GF-D8 (cell line): ENCODE results near the gene SLC35F4.

ENCODE experiments used
- DNase-seq: peaks from one replicate; lab custom pipeline; 2025; lab: John Stamatoyannopoulos, UW

Gene SLC35F4

DNA sequence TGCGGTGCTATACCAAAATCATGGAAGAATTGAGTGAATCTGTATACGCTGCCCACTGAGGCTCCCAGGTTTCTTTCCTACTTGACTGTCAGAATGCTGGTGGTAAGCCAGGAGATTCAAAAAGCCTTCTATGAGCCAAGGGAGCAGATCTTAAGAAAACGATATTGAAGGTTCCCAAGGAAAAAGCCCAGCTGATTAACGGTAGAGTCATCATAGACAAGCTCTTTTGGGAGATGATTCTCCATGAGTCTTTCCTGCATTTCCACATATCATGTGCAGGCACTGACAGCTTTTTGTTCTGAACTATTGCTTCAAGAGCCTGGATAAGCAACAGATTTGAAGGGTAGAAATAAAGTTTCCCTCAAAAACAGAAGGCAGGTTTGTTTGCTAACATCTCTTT lies 17.5 kb downstream of the SLC35F4 start:
- no peak for DNase-seq

DNA sequence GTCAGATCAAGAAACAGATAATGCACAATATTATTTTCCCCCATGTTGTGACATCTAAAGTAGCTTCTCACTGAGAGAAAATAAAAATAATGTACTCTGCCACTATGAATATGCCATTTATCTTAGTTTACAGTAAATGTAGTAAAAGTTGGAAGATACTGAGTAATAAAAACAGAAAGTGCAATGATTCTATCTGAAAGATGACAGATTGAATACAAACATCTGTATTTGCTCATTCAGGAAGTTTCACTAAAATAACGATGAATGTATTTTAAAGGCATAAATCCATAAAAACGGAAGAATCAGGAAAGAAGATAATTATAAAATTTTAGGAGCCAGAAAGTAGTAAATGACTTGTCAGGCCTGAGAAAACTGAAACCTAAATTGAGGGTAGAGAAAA lies 18.2 kb downstream of the SLC35F4 start:
- DNase-seq: no peak

DNA sequence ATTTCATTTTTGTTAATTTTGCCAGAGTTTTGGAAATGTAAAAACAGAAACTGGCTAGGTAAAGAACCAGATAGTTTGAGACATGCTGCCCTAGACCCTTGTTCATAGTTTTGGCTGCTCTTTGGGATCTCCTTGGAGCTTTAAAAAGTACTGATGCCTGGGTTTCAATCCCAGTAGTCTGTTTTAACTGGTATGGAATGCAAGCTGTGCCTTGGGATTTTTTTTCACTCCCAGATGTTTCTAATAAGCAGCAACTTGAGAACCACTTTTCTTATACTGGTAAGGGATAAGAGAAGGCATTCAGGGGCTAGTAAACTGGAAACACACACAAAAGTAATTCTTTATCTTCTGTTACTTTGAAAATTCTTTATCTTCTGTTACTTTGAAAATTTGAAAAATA lies 18.8 kb downstream of the SLC35F4 start:
- DNase-seq: no peak

DNA sequence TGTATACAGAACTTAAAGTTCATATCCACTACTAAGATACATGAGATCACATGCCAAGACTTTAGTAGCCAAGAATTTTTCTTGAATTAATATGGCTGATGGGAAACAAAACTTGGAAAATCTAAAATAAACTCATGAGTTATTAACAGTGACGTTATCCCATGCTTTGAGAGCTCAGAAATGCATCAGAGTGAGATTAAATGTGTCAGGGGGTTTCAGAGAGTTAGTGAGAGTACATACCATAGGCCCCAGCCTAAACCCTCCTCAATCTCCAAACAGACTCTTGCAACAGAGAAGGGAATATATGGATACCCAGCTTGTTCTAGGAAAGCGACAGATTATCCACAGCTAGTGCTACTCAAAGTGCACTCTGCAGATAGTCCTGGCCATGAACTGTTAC lies 19.3 kb downstream of the SLC35F4 start:
- no peak for DNase-seq

DNA sequence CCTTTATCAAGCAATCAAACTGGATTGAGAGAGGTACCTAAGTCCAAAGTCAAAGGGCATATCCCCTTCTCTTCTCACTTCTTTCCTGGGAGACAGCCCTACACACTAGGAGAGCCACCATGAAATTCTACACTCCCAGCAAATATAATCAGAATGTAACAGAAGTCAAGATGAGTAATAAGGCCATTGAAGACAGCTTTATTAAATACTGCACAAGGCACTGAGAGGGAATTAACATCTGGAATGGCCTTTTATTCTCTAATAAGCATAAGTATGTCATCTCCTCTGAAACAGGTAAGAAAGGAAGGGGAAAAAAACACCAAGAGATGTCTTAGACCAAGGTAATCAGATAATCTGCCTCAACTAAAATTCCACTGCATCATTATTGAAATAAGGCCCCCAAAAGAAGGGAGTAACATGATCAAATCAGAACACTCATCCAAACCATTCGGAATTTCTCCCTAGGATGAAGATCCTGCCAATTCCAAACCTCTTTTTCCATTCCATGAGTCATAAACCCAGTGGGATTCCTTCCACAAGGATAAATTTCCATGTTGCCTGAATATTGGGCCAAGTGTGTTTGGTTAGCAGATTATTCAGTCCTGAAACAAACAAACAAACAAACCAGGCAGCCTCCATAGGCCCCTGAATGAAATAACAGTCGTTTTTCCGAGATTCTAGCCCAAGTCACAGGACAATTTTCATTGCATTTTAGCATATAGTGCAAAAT lies 19.9 kb downstream of the SLC35F4 start:
- DNase-seq: no peak

DNA sequence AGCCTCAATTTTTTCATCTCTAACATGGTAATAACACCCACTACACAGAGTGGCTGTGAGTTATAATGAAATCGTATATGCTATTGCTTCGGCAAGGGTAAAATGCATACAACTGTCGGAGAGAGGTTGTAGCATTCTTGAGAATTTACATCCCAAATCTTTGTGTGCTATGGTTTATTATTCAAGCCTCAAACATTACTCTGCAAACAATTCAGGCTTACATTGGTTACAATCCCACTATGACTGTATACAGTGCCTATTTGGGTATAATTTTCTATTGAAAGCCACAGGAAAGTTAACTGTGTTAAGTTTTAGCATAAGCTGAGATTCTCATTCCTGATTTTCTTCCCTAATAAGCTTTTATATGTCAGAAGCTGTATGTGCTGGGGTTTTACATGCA lies 20.6 kb downstream of the SLC35F4 start:
- no peak for DNase-seq

DNA sequence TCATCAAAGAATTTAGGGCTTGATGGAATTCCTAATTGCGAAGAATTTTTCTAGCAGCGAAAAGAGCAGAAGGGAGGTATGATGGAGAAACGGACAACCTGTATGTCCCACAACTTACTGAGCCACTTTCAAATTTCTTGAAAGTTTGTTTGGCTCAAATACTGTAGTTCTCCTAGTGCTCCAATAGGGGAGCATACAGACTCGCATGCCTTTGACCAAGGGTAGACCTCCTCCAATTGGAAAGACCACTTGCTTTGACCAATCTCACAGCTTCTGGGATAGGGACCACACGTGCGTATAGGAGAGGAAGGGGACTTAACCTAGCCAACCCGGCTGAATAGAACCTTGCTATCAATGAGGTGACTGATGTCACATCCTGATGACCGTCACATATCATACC lies 28.6 kb downstream of the SLC35F4 start:
- no peak for DNase-seq

DNA sequence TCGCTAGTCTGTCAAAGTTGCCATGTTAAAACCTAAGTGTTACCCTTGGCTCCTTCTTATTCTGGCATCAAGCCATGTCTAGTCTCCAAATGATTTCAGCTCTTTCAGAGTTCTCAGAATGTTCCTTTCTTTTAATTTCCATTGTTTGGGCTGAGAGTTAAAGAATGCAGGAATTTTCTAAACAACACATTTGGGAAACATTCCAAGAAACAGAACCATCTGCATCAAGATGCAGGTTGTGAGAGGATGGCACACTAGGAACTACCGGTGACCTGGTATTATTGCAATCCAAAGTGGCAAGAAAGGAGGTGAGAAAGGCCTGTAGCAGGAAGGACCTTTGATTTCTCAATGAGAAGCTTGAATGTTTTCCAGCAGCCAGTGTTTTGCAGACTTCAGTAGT lies 30.1 kb downstream of the SLC35F4 start:
- DNase-seq: no peak

DNA sequence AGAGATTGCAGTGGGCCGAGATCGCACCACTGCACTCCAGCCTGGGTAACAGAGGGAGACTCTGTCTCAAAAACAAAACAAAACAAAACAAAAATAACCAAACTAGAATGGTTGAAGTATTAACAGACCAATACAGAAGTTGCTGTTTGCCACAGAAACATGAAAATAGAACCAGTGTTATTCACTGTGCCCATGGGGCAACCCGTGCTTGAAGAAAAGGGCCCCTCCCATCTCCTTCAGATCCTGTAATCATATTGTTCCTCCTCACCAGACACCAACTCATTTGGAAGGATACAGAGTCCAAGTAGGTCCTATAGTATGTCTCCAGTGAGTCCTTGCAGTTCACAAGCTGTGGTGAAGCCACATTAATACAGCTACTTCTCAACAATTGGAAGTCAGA lies 30.9 kb downstream of the SLC35F4 start:
- no peak for DNase-seq

DNA sequence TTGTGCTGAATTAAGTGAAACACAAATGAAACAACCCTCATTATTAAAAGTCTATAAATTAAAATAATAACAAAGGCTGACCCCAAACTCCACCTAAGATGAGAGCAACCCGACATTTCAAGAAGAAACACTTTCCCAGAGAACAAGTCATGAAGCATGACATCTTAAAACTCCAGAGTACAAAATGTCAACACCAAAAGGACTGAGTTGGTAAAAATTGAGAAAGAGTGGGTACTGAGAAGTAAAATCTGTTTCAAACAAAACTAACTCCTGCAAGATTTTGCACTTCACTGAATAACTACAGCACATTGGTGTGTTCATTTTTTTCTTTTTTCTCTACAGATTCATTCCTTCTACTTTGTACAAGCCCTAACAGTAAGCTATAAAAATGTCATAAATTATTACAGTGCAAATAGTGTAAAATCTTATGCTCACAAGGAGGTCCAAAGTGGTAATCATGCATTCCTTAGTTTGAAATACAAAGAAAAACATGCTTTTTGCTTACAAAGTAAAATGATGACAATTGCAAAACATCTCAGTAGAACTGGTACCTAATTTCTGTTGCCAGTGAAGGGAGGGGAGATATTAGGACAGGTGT lies 31.8 kb downstream of the SLC35F4 start:
- no peak for DNase-seq

DNA sequence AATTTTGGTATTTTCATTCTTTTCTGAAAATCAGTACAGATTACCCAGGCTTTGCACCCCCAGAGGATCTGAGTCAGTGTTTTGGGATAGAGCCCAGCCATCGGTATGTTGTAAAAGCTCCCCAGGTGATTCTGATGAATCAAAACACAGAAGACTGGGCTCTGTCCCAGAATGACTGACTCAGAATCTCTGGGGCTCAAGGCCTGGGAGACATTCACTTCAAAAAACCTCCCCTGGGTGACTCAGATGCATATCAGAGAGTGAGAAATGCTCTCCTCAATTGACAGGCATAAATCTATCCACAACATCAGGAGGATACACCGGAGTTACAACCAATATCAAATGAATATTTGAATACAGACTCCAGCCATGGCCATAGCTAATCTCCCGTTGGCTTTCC lies 32.6 kb downstream of the SLC35F4 start:
- DNase-seq: no peak

DNA sequence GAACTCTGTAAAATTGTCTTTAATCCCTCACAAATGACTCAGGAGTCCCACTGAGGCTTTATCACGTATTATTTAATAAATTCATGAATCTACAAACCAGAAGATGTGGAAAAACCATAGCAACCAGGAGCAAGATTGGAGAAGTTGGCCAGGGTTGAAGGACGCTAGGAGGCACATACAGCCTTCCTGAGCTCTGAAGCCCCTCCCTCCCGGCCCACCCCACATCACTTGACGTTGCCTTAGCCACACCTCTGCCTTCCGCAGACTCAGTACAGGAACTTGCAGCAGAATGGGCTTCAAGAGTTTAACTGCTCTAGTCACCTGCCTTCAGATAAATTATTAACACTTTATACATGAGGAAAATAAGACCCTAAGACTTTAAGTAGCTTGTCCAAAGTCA lies 33.9 kb downstream of the SLC35F4 start:
- DNase-seq: no peak

DNA sequence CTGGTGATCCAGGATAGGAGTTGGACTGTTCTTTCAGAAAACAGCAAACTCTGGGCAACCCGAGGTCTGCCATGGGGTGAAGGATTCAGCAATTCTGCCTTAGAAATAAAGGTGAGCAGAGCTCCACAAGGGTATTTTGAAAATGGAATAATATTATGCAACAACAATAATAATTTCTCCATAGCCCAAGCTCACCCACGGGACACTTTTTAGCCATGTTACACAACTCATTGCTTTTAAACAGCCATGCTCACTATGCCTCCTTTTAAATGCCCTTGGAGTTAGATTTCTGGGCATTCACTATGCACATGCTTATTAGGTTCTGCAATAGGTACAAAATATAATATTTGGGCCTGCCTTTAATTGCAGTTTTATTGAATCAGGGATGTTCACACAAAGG lies 37.2 kb downstream of the SLC35F4 start:
- no peak for DNase-seq

DNA sequence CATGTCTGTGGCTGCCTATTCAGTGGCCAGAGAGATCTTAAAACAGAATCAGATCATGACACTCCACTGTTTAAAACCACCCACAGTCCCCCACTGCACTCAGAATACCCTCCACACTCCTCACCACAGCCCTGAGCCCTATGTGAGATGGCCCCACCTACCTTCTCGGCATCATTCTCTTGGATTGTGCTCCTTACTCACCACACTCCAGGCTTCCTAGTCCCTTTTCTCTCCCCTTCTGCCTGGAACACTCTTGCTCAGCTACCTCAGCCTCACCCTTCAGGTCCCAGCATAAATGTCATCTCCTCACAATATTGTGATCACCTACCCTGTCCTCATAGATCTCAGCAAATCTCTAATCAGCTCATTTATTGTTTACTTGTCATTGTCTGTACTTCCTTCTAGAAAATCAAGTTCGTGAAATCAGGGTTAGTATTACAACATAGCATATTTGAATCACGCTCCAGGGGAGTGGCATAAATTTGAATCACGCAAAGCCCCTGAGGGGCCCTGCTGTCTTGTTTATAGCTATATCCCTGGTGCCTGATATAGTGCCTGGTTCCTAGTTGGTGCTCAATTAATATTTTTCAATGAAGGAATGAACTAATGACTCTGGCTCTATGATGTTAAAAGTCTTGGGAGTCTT lies 42.8 kb downstream of the SLC35F4 start:
- no peak for DNase-seq

DNA sequence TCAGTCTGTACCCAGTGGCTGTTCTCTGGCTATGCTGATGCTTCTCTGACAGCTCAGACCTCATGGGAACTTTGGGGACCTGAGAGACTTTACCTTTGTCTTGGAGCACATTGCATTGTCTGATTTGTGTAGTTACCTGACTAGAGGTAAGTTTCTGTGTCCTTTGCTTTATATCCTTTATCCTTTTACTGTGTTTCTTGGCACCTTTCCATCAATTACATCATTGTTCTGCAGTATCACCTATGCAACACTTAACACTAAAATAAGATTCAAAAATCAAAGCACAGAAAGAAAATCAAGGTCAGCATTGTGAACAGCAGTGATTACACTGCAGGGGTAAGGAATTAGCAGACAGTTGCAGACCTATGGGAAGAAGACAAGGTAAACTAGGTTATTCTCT lies 43.8 kb downstream of the SLC35F4 start:
- DNase-seq: no peak

DNA sequence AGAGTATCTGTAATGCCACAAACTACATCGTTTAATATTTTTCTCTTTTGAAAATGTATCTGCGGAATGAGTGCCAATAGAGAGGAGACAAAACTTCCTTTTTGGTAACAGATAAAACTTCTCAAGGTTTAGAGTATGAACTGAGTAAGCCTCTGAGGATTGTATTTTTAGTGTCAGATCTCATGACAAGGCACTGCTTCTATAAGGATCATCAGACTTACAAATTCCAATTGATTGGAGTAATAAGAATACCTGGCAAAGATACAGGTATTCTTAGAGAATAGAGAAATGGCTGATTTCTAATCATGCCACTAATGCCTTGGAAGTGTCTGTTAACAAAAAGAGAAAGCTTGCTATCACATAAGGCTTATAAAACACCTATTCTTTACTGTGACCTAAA lies 45.3 kb downstream of the SLC35F4 start:
- DNase-seq: no peak

DNA sequence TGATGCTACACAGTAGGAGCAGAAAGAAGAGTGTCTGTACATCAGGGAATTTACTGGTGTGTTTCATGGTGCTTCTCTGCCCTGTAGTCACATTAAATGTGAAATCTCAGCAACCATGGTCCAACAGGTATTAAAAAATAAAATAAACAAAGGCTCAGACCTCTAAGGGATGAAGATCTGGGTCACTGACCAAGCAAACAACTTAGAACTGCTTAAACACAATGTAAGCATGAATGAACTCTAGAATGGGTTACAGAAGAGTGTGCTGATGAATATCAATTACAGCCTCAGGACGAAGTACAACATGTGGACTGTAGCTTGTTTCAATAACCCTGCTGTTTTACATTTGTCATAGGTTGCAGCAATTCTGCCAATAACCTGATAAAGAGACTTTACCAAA lies 47.4 kb downstream of the SLC35F4 start:
- DNase-seq: no peak

DNA sequence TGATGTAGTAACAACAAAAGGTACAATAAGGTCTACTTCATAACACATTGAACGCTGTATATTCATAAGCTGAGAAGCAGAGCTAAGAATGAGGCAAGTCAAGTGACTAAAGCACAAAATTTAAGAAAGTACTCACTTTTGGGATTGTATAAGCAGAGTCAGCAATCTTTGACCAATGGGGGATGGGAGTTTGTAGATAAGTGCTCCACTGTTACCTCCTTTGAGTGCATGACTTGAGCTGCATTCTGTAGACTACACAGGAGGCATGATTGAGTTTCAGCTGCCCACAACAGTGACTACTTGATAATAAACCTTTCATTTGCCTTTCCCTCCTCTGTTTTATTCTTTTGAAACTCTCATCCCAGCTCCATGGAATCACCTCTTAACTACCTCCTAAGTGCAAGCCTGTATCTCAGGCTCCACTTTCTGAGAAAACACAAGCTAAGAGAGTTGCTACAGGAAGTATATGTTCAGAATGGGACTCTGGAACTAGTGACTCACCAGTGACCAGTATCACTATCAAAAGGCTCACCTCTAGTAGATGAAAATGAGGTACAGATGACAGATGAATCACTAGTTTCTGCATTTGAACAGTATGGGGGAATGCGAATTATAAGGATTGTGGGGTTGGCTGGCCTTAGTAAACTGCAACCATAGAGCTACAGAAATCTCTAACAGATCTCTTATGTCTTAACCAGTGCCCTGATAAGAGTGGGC lies 49.2 kb downstream of the SLC35F4 start:
- DNase-seq: no peak

DNA sequence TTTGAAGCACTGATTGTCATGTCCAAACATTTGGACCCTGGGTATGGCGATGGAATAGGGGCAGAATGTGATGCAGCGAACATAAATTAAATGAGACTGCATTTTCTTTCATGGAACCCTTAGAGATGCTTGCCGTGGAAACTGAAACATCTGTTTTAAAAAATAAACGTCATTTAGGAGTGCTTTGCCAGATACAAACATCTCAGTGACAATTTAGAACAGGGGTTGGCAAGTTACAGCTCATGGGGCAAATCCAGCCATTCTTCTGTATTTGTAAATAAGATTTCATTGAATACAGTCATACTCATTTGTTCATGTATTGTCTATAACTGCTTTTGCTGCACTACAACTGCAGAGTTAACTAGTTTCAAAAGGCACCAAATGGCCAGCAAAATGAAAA lies 51.2 kb downstream of the SLC35F4 start:
- no peak for DNase-seq

DNA sequence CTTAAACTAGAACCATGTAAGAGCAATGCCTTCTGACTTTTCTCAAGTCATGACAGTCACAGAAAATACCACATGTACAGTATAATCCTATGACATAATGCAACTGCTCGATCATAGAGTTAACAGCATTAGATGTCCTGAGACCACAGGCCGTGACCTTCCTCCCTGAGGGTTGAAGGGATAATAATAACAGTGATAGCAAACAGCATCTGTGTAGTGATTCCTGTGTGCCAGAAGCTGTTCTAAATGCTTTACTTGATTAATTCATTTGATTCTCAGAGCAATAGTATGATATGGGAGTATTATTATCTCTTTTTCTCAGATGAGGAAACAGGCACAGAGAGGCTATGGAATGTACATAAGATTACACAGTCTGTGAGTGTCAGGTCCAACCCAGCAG lies 53.2 kb downstream of the SLC35F4 start:
- no peak for DNase-seq

DNA sequence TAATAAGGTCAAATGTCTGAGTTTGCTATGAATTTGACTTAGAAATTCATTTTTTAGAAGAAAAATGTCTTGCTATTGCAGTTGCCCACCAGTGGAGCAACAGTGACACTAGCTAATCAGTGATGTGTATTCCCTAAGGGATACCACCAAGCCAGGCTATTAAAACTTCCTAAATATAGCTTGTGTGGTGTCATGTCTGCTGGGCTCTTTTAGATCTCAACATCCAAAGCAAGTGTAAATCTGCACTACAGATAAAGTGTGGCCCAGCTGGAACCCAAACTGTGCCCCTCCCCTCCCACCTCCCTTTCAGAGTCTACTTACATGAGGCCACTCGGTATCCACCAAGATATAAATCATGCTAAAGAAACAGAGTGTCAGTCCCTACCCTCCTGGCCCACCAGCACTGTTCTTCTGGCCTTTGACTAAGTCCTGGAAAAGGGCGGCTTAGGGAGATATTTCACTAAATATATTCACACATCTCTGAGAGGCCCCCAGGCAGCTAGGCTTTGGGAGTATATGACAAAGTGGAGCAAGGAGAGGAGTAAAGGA lies 53.8 kb downstream of the SLC35F4 start:
- no peak for DNase-seq

DNA sequence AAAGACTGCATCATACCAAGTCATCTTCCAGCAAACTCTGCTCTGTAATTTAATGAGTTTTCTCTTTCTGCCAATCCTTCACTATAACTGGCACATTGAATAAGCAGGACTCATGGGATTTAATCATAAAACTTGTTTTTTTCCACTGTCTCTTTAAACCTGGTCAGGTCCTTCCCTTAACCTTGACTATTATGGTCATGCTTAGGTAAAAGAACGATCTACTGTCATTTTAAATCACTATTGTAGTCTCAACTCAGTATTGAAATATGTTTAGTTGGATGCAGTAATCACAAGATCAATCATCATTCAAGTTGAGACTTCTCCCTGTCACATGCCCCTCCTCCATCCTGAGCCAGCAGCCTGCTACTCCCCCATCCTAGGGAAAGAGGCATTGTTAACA lies 56.1 kb downstream of the SLC35F4 start:
- DNase-seq: no peak

DNA sequence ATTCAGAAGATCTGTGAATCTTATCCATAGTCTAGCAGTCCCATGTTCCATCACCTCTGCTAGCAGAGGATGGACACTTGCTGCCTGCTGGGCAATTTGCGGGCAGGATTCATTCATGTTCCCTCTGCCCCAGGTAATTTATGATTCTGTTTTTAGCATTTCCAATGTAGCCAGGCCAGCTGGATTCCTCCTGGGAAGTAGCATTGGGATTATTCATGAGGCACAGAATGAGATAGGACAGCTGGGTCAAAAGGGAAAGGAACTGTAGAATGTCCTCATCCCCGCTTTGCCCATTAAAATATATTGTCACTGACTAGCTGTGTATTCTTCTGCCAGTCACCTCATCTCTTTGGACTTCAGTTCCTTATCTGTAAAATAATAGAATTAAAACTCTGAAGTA lies 68.7 kb downstream of the SLC35F4 start:
- DNase-seq: no peak
